LNCAP (cell line): ENCODE data around the gene ASTN1.

ENCODE experiments used
- CTCF ChIP-seq: fragments of 450-650 bp; IDR thresholded peaks from 2 replicates; pipeline ENCODE4 v1.5.1; 2017; ENCODE audit warnings: mild to moderate bottlenecking

The ASTN1 gene

DNA sequence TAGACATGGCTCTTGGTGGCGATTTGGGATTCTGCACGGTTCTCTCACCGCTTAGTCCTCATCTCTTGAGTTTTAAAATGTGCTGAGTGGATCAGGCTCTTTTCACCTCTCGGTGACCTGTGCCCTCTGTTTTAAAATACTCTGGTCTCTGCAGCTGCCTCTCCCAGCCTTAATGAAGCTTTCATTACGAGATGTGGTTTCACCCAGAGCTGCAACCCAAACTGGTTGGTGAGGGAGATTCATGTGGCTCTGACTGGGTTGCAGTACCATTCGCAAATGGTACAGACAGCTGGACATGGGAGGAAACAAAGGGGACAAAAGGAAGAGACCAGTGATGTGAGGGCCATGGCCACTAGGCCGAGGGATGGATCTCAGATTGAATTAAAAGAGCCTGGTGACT lies 258.9 kb downstream of the ASTN1 start:
- TF ChIP-seq CTCF, result no peak

- no peak for TF ChIP-seq CTCF
Measured at GRCh38 chr1:176904057-176904751, 260.3 kb downstream of the ASTN1 start.

DNA sequence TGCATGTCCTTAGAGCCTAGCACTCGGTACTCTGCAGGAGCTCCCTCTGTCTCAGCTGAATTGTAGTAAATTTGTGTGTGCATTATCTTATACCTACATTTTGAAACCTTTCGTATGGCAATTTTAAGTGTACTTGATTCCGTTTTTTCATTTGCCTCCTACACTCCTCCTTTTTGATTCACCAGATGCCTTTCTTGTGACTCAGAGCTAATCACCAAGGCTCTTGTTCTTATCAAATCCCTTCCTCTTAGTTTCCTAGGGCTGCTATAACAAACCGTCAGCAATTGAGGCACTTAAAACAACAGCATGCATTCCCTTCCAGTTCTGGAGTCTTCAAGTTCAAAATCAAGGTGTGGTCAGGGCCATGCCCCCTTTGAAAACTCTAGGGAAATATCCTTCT lies 261.0 kb downstream of the ASTN1 start:
- TF ChIP-seq CTCF, result no peak

DNA sequence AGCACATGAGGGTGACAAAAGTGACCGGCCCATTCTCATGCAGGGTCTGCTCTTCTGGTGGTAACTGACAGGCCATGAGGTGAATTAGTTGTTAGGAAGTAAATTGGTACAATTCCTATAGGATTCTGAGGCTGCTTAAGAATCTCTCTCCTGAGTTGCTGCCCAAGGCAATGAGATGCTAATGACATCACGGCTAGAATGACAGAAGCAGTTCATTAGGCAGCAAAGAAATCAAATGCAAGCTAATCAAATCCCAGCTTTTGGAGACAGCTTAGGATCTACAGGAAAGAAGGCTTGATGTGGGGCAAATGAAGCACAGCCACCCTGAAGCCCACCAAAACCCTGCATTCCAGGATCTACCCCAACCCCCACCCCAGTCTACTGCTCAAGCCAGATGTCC lies 265.2 kb downstream of the ASTN1 start:
- no peak for TF ChIP-seq CTCF

GRCh38 chr1:176897350-176898236 lies 266.9 kb downstream of the ASTN1 start:
- peak; percentile 99 for TF ChIP-seq CTCF

GRCh38 chr1:176896216-176896615 lies 268.3 kb downstream of the ASTN1 start:
- no peak for TF ChIP-seq CTCF

- no peak for TF ChIP-seq CTCF
Measured at GRCh38 chr1:176894450-176894849, 270.1 kb downstream of the ASTN1 start.
